Calu3 (cell line): Measurements from ENCODE around the gene S100A13. TPM values are rescaled to one million over a fixed set of nuclear protein-coding genes. Genes with fewer than 3 reads are reported as not detected.
"Not testable (repeated sequence)": the region's sequence is repeated elsewhere in the genome, so short reads cannot be mapped to it uniquely, and the experiment has no call there.

ENCODE experiments used
- BruUV-seq: library from RNA; stranded (reverse); fragments of 400-500 nt; replicated peaks from 2 replicates; lab custom pipeline; 2021; lab: Mats Ljungman, UMichigan
- CTCF ChIA-PET: fragments of 300-600 bp; sonication (Branson Sonifier 250); formaldehyde crosslinking; loops from one replicate; lab custom pipeline; 2022; ENCODE audit warnings: antibody characterized with exemption; lab: Charles Lee
- DNase-seq: peaks from one replicate; pipeline ENCODE4 v3.0.0; 2022
- H3K27ac Mint-ChIP-seq: one replicate; pipeline ENCODE4 v1.8.0; 2022; ENCODE audit warnings: mixed read lengths; ENCODE audit not compliant: unreplicated experiment
- H3K27me3 Mint-ChIP-seq: one replicate; pipeline ENCODE4 v1.8.0; 2022; ENCODE audit warnings: mixed read lengths; ENCODE audit not compliant: unreplicated experiment
- H3K36me3 Mint-ChIP-seq: one replicate; pipeline ENCODE4 v1.8.0; 2022; ENCODE audit warnings: mild to moderate bottlenecking, moderate library complexity, mixed read lengths; ENCODE audit not compliant: insufficient read depth, unreplicated experiment
- H3K4me1 Mint-ChIP-seq: one replicate; pipeline ENCODE4 v1.8.0; 2022; ENCODE audit warnings: mild to moderate bottlenecking, low read depth, mixed read lengths; ENCODE audit not compliant: unreplicated experiment
- H3K4me3 Mint-ChIP-seq: one replicate; pipeline ENCODE4 v1.8.0; 2022; ENCODE audit warnings: mild to moderate bottlenecking, low read depth, moderate library complexity, mixed read lengths; ENCODE audit not compliant: unreplicated experiment
- H3K9me3 Mint-ChIP-seq: one replicate; pipeline ENCODE4 v1.8.0; 2022; ENCODE audit warnings: low read depth, mixed read lengths; ENCODE audit not compliant: unreplicated experiment
- CTCF ChIP-seq: fragments of 200-600 bp; IDR thresholded peaks from one replicate; pipeline ENCODE4 v1.8.0; 2022; ENCODE audit warnings: antibody characterized with exemption; ENCODE audit not compliant: unreplicated experiment
- intact Hi-C: fragments of 100-400 bp; cut with micrococcal nuclease; formaldehyde crosslinking; loops from one replicate; pipeline ENCODE4 v1.10.0; 2022; ENCODE audit not compliant: unreplicated experiment
- total RNA-seq: library from RNA; stranded (reverse); gene quantifications from 2 replicates; pipeline ENCODE4 v1.2.3, GENCODE V29; 2022

The S100A13 gene
- total RNA-seq, 1 experiment from 2014 or later: 104 TPM

GRCh38 chr1:153577624-153578051 is 49.7 kb downstream of the S100A13 start:
- no peak for DNase-seq
- H3K4me1 Mint-ChIP-seq: peaks cover 27% of the 10 kb centered on the region
- no peak overlapping the region for H3K27ac Mint-ChIP-seq
- TF ChIP-seq CTCF: no peak
- no TSS peak for BruUV-seq
- H3K36me3 Mint-ChIP-seq: no peaks in the 10 kb centered on the region
- no peaks in the 10 kb centered on the region for H3K27me3 Mint-ChIP-seq
- no peak overlapping the region for H3K4me3 Mint-ChIP-seq
- H3K9me3 Mint-ChIP-seq: no peaks in the 10 kb centered on the region
- intact Hi-C loops: no loop called here
- CTCF ChIA-PET: interaction anchor here (0.6 to 1.2 kb wide), 5 partner anchors 34 to 232 kb away, joined by 3 to 6 read pairs (median 3); partner anchors contain the start of gene S100A13

GRCh38 chr1:153577138-153577537 is 50.2 kb downstream of the S100A13 start:
- no peak for DNase-seq
- H3K9me3 Mint-ChIP-seq: no peaks in the 10 kb centered on the region
- H3K27ac Mint-ChIP-seq: no peak overlapping the region
- intact Hi-C loops: no loop called here
- CTCF ChIA-PET: interaction anchor here (0.9 to 1.2 kb wide), 3 partner anchors 50 to 68 kb away, joined by 3 read pairs; partner anchors contain the start of gene S100A13
- H3K27me3 Mint-ChIP-seq: no peaks in the 10 kb centered on the region
- no TSS peak for BruUV-seq
- H3K36me3 Mint-ChIP-seq: no peaks in the 10 kb centered on the region
- peaks cover 29% of the 10 kb centered on the region for H3K4me1 Mint-ChIP-seq
- H3K4me3 Mint-ChIP-seq: no peak overlapping the region
- TF ChIP-seq CTCF: no peak

DNA sequence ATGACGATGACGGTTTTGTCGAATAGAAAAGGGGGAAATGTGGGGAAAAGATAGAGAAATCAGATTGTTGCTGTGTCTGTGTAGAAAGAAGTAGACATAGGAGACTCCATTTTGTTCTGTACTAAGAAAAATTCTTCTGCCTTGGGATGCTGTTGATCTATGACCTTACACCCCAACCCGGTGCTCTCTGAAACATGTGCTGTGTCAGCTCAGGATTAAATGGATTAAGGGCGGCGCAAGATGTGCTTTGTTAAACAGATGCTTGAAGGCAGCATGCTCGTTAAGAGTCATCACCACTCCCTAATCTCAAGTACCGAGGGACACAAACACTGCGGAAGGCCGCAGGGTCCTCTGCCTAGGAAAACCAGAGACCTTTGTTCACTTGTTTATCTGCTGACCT is 51.8 kb downstream of the S100A13 start:
- BruUV-seq, DNase-seq, H3K9me3 Mint-ChIP-seq, H3K36me3 Mint-ChIP-seq, H3K27me3 Mint-ChIP-seq, H3K27ac Mint-ChIP-seq, H3K4me3 Mint-ChIP-seq, intact Hi-C loops: not testable (repeated sequence)
- CTCF ChIA-PET: interaction anchor here (1.0 kb wide), 1 partner anchor 52 kb away, joined by 3 read pairs; the partner anchor contains the start of gene S100A13
- H3K4me1 Mint-ChIP-seq: peaks cover 41% of the 10 kb centered on the region

DNA sequence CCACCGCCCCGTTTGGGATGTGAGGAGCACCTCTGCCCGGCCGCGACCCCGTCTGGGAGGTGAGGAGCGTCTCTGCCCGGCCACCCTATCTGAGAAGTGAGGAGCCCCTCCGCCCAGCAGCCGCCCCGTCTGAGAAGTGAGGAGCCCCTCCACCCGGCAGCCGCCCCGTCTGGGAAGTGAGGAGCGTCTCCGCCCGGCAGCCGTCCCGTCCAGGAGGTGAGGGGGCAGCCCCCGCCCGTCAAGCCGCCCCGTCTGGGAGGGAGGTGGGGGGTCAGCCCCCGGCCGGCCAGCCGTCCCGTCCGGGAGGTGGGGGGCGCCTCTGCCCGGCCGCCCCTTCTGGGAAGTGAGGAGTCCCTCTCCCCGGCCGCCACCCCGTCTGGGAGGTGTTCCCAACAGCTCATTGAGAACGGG is 52.2 kb downstream of the S100A13 start:
- H3K27ac Mint-ChIP-seq, H3K36me3 Mint-ChIP-seq, DNase-seq, intact Hi-C loops, CTCF ChIA-PET, H3K4me3 Mint-ChIP-seq, BruUV-seq, H3K9me3 Mint-ChIP-seq, H3K27me3 Mint-ChIP-seq: not testable (repeated sequence)
- H3K4me1 Mint-ChIP-seq: peaks cover 45% of the 10 kb centered on the region

DNA sequence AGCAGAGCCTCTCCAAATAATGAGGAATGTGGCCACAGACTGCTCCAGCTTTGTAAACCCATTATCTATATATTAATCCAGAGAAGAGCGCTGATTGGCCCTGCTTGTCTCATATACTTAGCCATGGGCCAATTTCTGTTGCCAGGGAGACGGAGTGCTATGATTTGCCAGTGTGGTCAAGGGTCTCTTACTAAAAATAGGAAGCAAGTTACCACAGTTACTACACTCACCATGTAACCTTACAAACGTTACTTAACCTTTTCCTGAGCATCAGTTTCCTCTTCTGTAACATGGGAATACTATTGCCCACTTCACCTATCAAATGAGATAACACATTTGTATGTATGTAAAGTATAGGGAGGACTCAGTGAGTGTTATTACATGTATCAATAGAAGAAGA is 54.0 kb downstream of the S100A13 start:
- H3K4me3 Mint-ChIP-seq: peak overlapping the region; percentile 28
- intact Hi-C loops: loop anchor here (2.0 to 5.0 kb wide), 4 partner anchors 35 to 99 kb away; partner anchors contain the start of genes CHTOP, ILF2 and S100A14
- H3K27ac Mint-ChIP-seq: peak overlapping the region; percentile 73
- no peak for DNase-seq
- TF ChIP-seq CTCF: no peak
- CTCF ChIA-PET: interaction anchor here (1.1 to 2.3 kb wide), 12 partner anchors 18 to 218 kb away, joined by 3 to 44 read pairs (median 8); partner anchors contain the start of genes CHTOP, S100A13, S100A14 and S100A16
- H3K4me1 Mint-ChIP-seq: peaks cover 62% of the 10 kb centered on the region
- peaks cover 13% of the 10 kb centered on the region for H3K36me3 Mint-ChIP-seq
- H3K9me3 Mint-ChIP-seq: no peaks in the 10 kb centered on the region
- no TSS peak for BruUV-seq
- H3K27me3 Mint-ChIP-seq: no peaks in the 10 kb centered on the region
